Upper lobe of right lung (tissue), 1 donor: ENCODE results near the gene CFHR5. TPM values are rescaled to one million over a fixed set of nuclear protein-coding genes. Genes with fewer than 3 reads are reported as not detected.

Experiments used
- ATAC-seq: fragments of 200-7000 bp; cut with Tn5 transposase; one replicate; pipeline ENCODE4 v1.9.1; 2020; ENCODE audit warnings: mild to moderate bottlenecking, moderate library complexity
- DNase-seq: peaks from one replicate; pipeline ENCODE4 v3.0.0-alpha.2; 2020
- H3K27ac ChIP-seq: fragments of 200-600 bp; one replicate; pipeline ENCODE4 v1.8.0; 2022
- H3K27me3 ChIP-seq: fragments of 200-600 bp; one replicate; pipeline ENCODE4 v1.8.0; 2022; ENCODE audit warnings: mild to moderate bottlenecking
- H3K36me3 ChIP-seq: fragments of 200-600 bp; one replicate; pipeline ENCODE4 v1.8.0; 2022
- H3K4me1 ChIP-seq: fragments of 200-600 bp; one replicate; pipeline ENCODE4 v1.8.0; 2022
- H3K4me3 ChIP-seq: fragments of 200-600 bp; one replicate; pipeline ENCODE4 v1.8.0; 2022; ENCODE audit warnings: mild to moderate bottlenecking
- H3K9me3 ChIP-seq: fragments of 200-600 bp; one replicate; pipeline ENCODE4 v1.8.0; 2022
- CTCF ChIP-seq: fragments of 200-600 bp; IDR thresholded peaks from one replicate; pipeline ENCODE4 v1.8.0; 2022; ENCODE audit warnings: antibody characterized with exemption
- intact Hi-C: fragments of 100-400 bp; cut with DNase I; formaldehyde crosslinking; loops from one replicate; pipeline ENCODE4 v1.11.0; 2022
- total RNA-seq: library from RNA; stranded (reverse); fragmentation: NEBNext Ultra II Directional; extraction: Animal tissue kit (Norgen Biotek cat#: 25700); gene quantifications from one replicate; pipeline ENCODE4 v1.2.1, GENCODE V29; 2021
- donor health status: DM: no; HTN: yes; CAD: no; lungs with severe emphysema.

The CFHR5 gene
- total RNA-seq, 1 donor from 2014 or later = not detected

DNA sequence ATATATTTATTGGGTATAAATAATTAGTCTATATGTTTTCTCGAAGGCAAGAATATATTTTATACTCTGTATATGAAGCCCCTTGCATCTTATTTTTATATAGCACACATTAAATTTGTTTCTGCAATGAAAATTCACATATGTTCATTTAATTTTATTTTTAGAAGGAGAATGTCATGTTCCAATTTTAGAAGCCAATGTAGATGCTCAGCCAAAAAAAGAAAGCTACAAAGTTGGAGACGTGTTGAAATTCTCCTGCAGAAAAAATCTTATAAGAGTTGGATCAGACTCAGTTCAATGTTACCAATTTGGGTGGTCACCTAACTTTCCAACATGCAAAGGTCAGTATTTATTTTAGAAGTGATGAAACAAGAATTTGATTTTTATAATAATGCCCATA, 16.6 kb downstream of the CFHR5 start:
- H3K4me1 ChIP-seq = no peaks in the 10 kb centered on the region
- no peaks in the 10 kb centered on the region for H3K27me3 ChIP-seq
- H3K36me3 ChIP-seq = no peaks in the 10 kb centered on the region
- intact Hi-C loops = no loop called here
- H3K4me3 ChIP-seq = no peak overlapping the region
- no peak for DNase-seq
- no peak for ATAC-seq
- H3K9me3 ChIP-seq = no peaks in the 10 kb centered on the region
- TF ChIP-seq CTCF = no peak
- no peak overlapping the region for H3K27ac ChIP-seq

GRCh38 chr1:196997423-196997822, 20.1 kb downstream of the CFHR5 start:
- no peak for DNase-seq
- Histone ChIP-seq H3K4me3 (no peak overlapping the region), H3K9me3 (no peaks in the 10 kb centered on the region), H3K27ac (no peak overlapping the region), H3K36me3 (no peaks in the 10 kb centered on the region), H3K27me3 (no peaks in the 10 kb centered on the region), H3K4me1 (no peaks in the 10 kb centered on the region)
- no peak for ATAC-seq
- no peak for TF ChIP-seq CTCF
- intact Hi-C loops = no loop called here

GRCh38 chr1:197001828-197002227, 24.5 kb downstream of the CFHR5 start:
- intact Hi-C loops = no loop called here
- ATAC-seq = no peak
- no peak for TF ChIP-seq CTCF
- no peak overlapping the region for H3K27ac ChIP-seq
- H3K4me1 ChIP-seq = no peaks in the 10 kb centered on the region
- no peak for DNase-seq
- no peaks in the 10 kb centered on the region for H3K9me3 ChIP-seq
- H3K27me3 ChIP-seq = no peaks in the 10 kb centered on the region
- H3K4me3 ChIP-seq = no peak overlapping the region
- H3K36me3 ChIP-seq = no peaks in the 10 kb centered on the region

DNA sequence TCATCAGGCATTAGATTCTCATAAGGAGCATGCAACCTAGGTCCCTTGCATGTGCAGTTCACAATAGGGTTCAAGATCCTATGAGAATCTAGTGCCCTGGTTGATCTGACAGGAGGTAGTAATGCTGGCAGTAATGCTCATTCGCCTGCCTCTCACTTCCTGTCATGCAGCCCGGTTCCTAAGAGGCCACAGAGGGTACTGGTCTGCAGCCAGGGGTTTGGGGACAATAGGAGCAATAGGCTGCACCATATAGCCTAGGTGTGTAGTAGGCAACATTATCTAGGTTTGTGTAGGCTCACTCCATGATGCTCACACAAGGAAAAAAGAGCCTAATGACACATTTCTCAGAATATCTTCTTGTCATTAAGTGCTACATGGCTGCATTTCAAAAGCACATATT, 25.8 kb downstream of the CFHR5 start:
- intact Hi-C loops = no loop called here
- H3K27me3 ChIP-seq = no peaks in the 10 kb centered on the region
- ATAC-seq = no peak
- no peaks in the 10 kb centered on the region for H3K36me3 ChIP-seq
- H3K27ac ChIP-seq = no peak overlapping the region
- H3K9me3 ChIP-seq = no peaks in the 10 kb centered on the region
- no peak for TF ChIP-seq CTCF
- H3K4me3 ChIP-seq = no peak overlapping the region
- DNase-seq = no peak
- no peaks in the 10 kb centered on the region for H3K4me1 ChIP-seq

DNA sequence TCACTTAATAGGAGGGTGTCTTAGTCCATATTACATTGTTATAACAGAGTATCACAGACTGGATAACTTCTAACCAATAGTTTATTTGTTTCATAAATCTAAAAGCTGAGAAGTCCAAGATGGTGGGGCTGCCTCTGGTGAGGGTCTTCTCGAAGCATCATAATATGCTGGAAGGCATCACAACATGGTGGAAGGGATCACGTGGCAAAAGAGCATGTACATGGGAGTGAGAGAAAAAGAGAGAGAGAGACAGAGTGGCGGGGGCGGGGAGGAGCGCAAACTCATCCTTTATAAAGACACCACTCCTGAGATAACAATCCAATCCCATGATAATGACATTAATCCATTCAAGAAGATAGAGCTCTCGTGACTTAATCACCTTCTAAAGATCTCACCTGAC, 31.5 kb downstream of the CFHR5 start:
- no peak for ATAC-seq

More for the DNA sequence above, 31.5 kb downstream of the CFHR5 start:
- no peak for TF ChIP-seq CTCF
- Histone ChIP-seq H3K9me3 (peaks cover 4% of the 10 kb centered on the region), H3K27ac (no peak overlapping the region), H3K36me3 (no peaks in the 10 kb centered on the region), H3K4me1 (no peaks in the 10 kb centered on the region), H3K4me3 (no peak overlapping the region), H3K27me3 (no peaks in the 10 kb centered on the region)
- intact Hi-C loops = no loop called here
- DNase-seq = no peak
